CD14-positive monocyte (primary cell): Measurements from ENCODE around the gene PLCH1. TPM values are rescaled to one million over a fixed set of nuclear protein-coding genes. Genes with fewer than 3 reads are reported as not detected.

Experiments used
- DNase-seq, 3 donors: peaks; one replicate each; pipeline ENCODE4 v3.0.0-alpha.2; 2011 to 2022
- H2AFZ ChIP-seq: 2 replicates; pipeline ENCODE4 v1.6.0; 2012; ENCODE audit warnings: mild to moderate bottlenecking, low read depth, low read length, inconsistent platforms; ENCODE audit not compliant: insufficient read depth, poor library complexity, severe bottlenecking
- H3K27ac ChIP-seq, 2 donors: 1 replicate in 1 of 2; 2 replicates in 1 of 2; pipeline ENCODE4 v1.5.1; 2012 to 2013; ENCODE audit warnings: low read length in 2 of 2, control low read depth in 1 of 2, inconsistent platforms in 1 of 2, low read depth in 1 of 2, mild to moderate bottlenecking in 1 of 2
- H3K27me3 ChIP-seq, 2 donors: one replicate each; pipeline versions ENCODE4 v1.6.0 to v1.6.1; 2011 to 2013; ENCODE audit warnings: low read length in 2 of 2; ENCODE audit not compliant: control insufficient read depth in 2 of 2, insufficient read depth in 2 of 2
- H3K36me3 ChIP-seq, 2 donors: replicated peaks in 1 of 2; 1 replicate in 1 of 2; 2 replicates in 1 of 2; pipeline versions ENCODE4 v1.5.1 to v1.6.1; 2012 to 2013; ENCODE audit warnings: low read length in 2 of 2, control low read depth in 1 of 2, inconsistent platforms in 1 of 2, mild to moderate bottlenecking in 1 of 2; ENCODE audit not compliant: insufficient read depth in 2 of 2, control insufficient read depth in 1 of 2
- H3K4me1 ChIP-seq, 2 donors: 1 replicate in 1 of 2; 2 replicates in 1 of 2; pipeline versions ENCODE4 v1.5.1 to v1.6.1; 2012 to 2013; ENCODE audit warnings: low read length in 2 of 2, control low read depth in 1 of 2, inconsistent platforms in 1 of 2, mild to moderate bottlenecking in 1 of 2, moderate library complexity in 1 of 2; ENCODE audit not compliant: insufficient read depth in 2 of 2, control insufficient read depth in 1 of 2
- H3K4me2 ChIP-seq: replicated peaks from 2 replicates; pipeline ENCODE3; 2012; ENCODE audit warnings: low read length, moderate library complexity, mild to moderate bottlenecking; ENCODE audit not compliant: poor library complexity, severe bottlenecking; ENCODE audit errors: extremely low read depth
- H3K4me3 ChIP-seq, 3 experiments: fragments of 200-600 bp in 1 of 3; sonication (generic) in 1 of 3; replicated peaks in 1 of 3; 1 replicate in 2 of 3; 2 replicates in 1 of 3; pipeline ENCODE4 v1.5.1; 2011 to 2013; ENCODE audit warnings: low read length in 3 of 3, mild to moderate bottlenecking in 3 of 3, control low read depth in 2 of 3, low read depth in 2 of 3, inconsistent platforms in 1 of 3, moderate library complexity in 1 of 3
- H3K79me2 ChIP-seq: 2 replicates; pipeline ENCODE4 v1.6.0; 2012; ENCODE audit warnings: mild to moderate bottlenecking, control low read depth, inconsistent platforms, low read length, moderate library complexity; ENCODE audit not compliant: insufficient read depth
- H3K9ac ChIP-seq: 2 replicates; pipeline ENCODE4 v1.6.0; 2017; ENCODE audit warnings: low read length, mild to moderate bottlenecking; ENCODE audit not compliant: insufficient read depth, poor library complexity, severe bottlenecking
- H3K9me3 ChIP-seq, 2 donors: replicated peaks in 1 of 2; 1 replicate in 1 of 2; 2 replicates in 1 of 2; pipeline versions ENCODE4 v1.5.1 to v1.6.1; 2012 to 2013; ENCODE audit warnings: low read length in 2 of 2, control low read depth in 1 of 2; ENCODE audit not compliant: control insufficient read depth in 1 of 2, insufficient read depth in 1 of 2
- H4K20me1 ChIP-seq: 2 replicates; pipeline ENCODE4 v1.6.0; 2012; ENCODE audit warnings: mild to moderate bottlenecking, low read length, control low read depth, moderate library complexity; ENCODE audit not compliant: insufficient read depth
- H3K27ac Mint-ChIP-seq, 7 donors: one replicate each; pipeline ENCODE4 v1.8.0; 2020; ENCODE audit warnings: mild to moderate bottlenecking in 7 of 7, mixed read lengths in 7 of 7, moderate library complexity in 6 of 7, inconsistent platforms in 2 of 7
- H3K27me3 Mint-ChIP-seq, 3 donors: one replicate each; pipeline ENCODE4 v1.8.0; 2021 to 2022; ENCODE audit warnings: low read depth in 3 of 3, mild to moderate bottlenecking in 3 of 3, mixed read lengths in 3 of 3, moderate library complexity in 3 of 3, inconsistent platforms in 1 of 3
- H3K36me3 Mint-ChIP-seq, 2 donors: one replicate each; pipeline ENCODE4 v1.8.0; 2020; ENCODE audit warnings: mixed read lengths in 2 of 2, inconsistent platforms in 1 of 2, mild to moderate bottlenecking in 1 of 2
- H3K4me1 Mint-ChIP-seq: one replicate; pipeline ENCODE4 v1.8.0; 2020; ENCODE audit warnings: mild to moderate bottlenecking, mixed read lengths
- H3K4me3 Mint-ChIP-seq, 2 donors: one replicate each; pipeline ENCODE4 v1.8.0; 2020; ENCODE audit warnings: mild to moderate bottlenecking in 2 of 2, mixed read lengths in 2 of 2, moderate library complexity in 1 of 2
- H3K9me3 Mint-ChIP-seq, 7 donors: one replicate each; pipeline ENCODE4 v1.8.0; 2020 to 2022; ENCODE audit warnings: mixed read lengths in 7 of 7, mild to moderate bottlenecking in 6 of 7, moderate library complexity in 6 of 7, inconsistent platforms in 2 of 7
- CTCF ChIP-seq: fragments of 200-600 bp; IDR thresholded peaks from one replicate; pipeline ENCODE4 v1.8.0; 2022; ENCODE audit warnings: antibody characterized with exemption, mild to moderate bottlenecking
- WGBS: methylation state at CpG from one replicate; pipeline ENCODE4 v1.1.5; 2013; ENCODE audit warnings: missing lambda C conversion rate; ENCODE audit not compliant: insufficient coverage; 5-methylcytosine and 5-hydroxymethylcytosine counted together
- intact Hi-C, 2 donors: fragments of 100-400 bp; cut with micrococcal nuclease; formaldehyde crosslinking; loops; one replicate each; pipeline versions ENCODE4 v1.15.0 to v1.15.1; 2023
- polyA plus RNA-seq, 3 donors: library from polyadenylated mRNA; depleted of rRNA in 1 of 3; unstranded in 2 of 3; stranded (reverse) in 1 of 3; fragments of 300-500 nt in 2 of 3; fragments of >200 nt in 1 of 3; fragmentation: Illumina TruSeq in 2 of 3; gene quantifications; 1 replicate in 2 of 3; 2 replicates in 1 of 3; pipeline ENCODE4 v1.2.3, GENCODE V29; 2012 to 2021

The PLCH1 gene
- polyA plus RNA-seq, 3 donors = not detected

GRCh38 chr3:155485897-155486296 is 259.0 kb downstream of the PLCH1 start:
- no peaks in the 10 kb centered on the region for H3K9me3 ChIP-seq
- H3K27ac ChIP-seq = no peak overlapping the region
- WGBS = no CpG with 5 or more reads among the region's 1 CpG
- intact Hi-C loops = no loop called here
- TF ChIP-seq CTCF = no peak
- no peak overlapping the region for H3K9ac ChIP-seq
- H3K4me1 ChIP-seq = no peaks in the 10 kb centered on the region
- H3K27ac Mint-ChIP-seq = no peak overlapping the region
- no peaks in the 10 kb centered on the region for H3K27me3 ChIP-seq
- DNase-seq = no peak
- no peak overlapping the region for H3K4me3 ChIP-seq
- H3K4me1 Mint-ChIP-seq = no peaks in the 10 kb centered on the region
- H3K36me3 ChIP-seq = no peaks in the 10 kb centered on the region
- no peaks in the 10 kb centered on the region for H4K20me1 ChIP-seq
- H3K27me3 Mint-ChIP-seq = peaks cover 0 to 4% (median 0%) of the 10 kb centered on the region in 3 donors
- no peak overlapping the region for H3K4me3 Mint-ChIP-seq
- no peak overlapping the region for H2AFZ ChIP-seq
- no peaks in the 10 kb centered on the region for H3K36me3 Mint-ChIP-seq
- H3K4me2 ChIP-seq = no peak overlapping the region
- H3K9me3 Mint-ChIP-seq = peaks cover 0 to 3% (median 0%) of the 10 kb centered on the region in 7 donors
- H3K79me2 ChIP-seq = no peaks in the 10 kb centered on the region

GRCh38 chr3:155481591-155481990 is 263.3 kb downstream of the PLCH1 start:
- H3K9ac ChIP-seq = no peak overlapping the region
- Mint-ChIP-seq H3K4me3 (no peak overlapping the region), H3K9me3 (peaks cover 2 to 9% (median 5%) of the 10 kb centered on the region in 7 donors), H3K4me1 (no peaks in the 10 kb centered on the region), H3K36me3 (no peaks in the 10 kb centered on the region), H3K27me3 (peaks cover 0 to 5% (median 3%) of the 10 kb centered on the region in 3 donors), H3K27ac (no peak overlapping the region)
- H4K20me1 ChIP-seq = no peaks in the 10 kb centered on the region
- H3K36me3 ChIP-seq = no peaks in the 10 kb centered on the region
- no peak overlapping the region for H2AFZ ChIP-seq
- DNase-seq = no peak
- no peak overlapping the region for H3K4me3 ChIP-seq
- H3K27ac ChIP-seq = no peak overlapping the region
- H3K27me3 ChIP-seq = no peaks in the 10 kb centered on the region
- H3K79me2 ChIP-seq = no peaks in the 10 kb centered on the region
- whole genome bisulfite sequencing = no CpG with 5 or more reads among the region's 2 CpGs
- intact Hi-C loops = no loop called here
- H3K4me1 ChIP-seq = no peaks in the 10 kb centered on the region
- no peak for TF ChIP-seq CTCF
- no peaks in the 10 kb centered on the region for H3K9me3 ChIP-seq
- no peak overlapping the region for H3K4me2 ChIP-seq
